Fibroblast of mammary gland (primary cell): ENCODE results near the gene ZFYVE16.

Experiments
- DNase-seq: peaks from one replicate; pipeline ENCODE4 v3.0.0-alpha.2; 2010; ENCODE audit warnings: low read depth
- H3K4me3 ChIP-seq: 2 replicates; pipeline ENCODE4 v1.5.1; 2011; ENCODE audit warnings: low read depth, mild to moderate bottlenecking, low read length, moderate library complexity; ENCODE audit not compliant: control insufficient read depth
- TF ChIP-seq, protein P1 (sequence below): conservative IDR thresholded peaks from 2 replicates; pipeline ENCODE4 v1.5.1; 2011; ENCODE audit warnings: low read depth, low read length, inconsistent platforms; ENCODE audit not compliant: control insufficient read depth, insufficient read depth

ZFYVE16 gene

GRCh38 chr5:80503641-80504040, 95.8 kb downstream of the ZFYVE16 start:
- DNase-seq, result no peak
- no peak overlapping the region for H3K4me3 ChIP-seq
- TF ChIP-seq, protein P1, sequence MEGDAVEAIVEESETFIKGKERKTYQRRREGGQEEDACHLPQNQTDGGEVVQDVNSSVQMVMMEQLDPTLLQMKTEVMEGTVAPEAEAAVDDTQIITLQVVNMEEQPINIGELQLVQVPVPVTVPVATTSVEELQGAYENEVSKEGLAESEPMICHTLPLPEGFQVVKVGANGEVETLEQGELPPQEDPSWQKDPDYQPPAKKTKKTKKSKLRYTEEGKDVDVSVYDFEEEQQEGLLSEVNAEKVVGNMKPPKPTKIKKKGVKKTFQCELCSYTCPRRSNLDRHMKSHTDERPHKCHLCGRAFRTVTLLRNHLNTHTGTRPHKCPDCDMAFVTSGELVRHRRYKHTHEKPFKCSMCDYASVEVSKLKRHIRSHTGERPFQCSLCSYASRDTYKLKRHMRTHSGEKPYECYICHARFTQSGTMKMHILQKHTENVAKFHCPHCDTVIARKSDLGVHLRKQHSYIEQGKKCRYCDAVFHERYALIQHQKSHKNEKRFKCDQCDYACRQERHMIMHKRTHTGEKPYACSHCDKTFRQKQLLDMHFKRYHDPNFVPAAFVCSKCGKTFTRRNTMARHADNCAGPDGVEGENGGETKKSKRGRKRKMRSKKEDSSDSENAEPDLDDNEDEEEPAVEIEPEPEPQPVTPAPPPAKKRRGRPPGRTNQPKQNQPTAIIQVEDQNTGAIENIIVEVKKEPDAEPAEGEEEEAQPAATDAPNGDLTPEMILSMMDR, result no peak

GRCh38 chr5:80504833-80505232, 97.0 kb downstream of the ZFYVE16 start:
- no peak for DNase-seq
- H3K4me3 ChIP-seq, result no peak overlapping the region
- TF ChIP-seq, protein P1, result no peak

DNA sequence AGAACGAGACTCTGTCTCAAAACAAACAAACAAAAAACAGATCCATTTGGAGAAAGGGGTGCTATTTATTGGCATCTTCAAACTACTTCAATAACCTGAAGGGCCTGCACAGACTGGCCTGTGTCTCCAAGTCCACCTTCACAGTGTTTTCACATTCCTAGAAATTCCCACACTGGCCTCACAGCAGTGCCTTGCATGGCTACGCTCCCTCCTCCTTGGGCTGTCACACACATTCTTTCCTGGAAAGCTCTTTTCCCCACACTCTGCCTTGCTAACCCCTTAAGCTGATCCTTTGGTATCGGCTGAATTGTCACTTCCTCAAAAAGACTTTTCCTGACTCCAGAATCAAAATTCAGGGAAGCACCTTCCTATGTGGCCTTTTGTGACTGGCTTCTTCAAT, 99.8 kb downstream of the ZFYVE16 start:
- H3K4me3 ChIP-seq, result no peak overlapping the region
- DNase-seq, result no peak
- TF ChIP-seq, protein P1, result no peak

GRCh38 chr5:80508844-80509243, 101.0 kb downstream of the ZFYVE16 start:
- TF ChIP-seq, protein P1, result no peak
- H3K4me3 ChIP-seq, result no peak overlapping the region

GRCh38 chr5:80509362-80509761, 101.5 kb downstream of the ZFYVE16 start:
- no peak for DNase-seq
- H3K4me3 ChIP-seq, result no peak overlapping the region
- TF ChIP-seq, protein P1, result no peak

More at GRCh38 chr5:80508844-80509243, 101.0 kb downstream of the ZFYVE16 start:
- no peak for DNase-seq

- TF ChIP-seq, protein P1, result no peak
- peak; percentile 82 for DNase-seq
- no peak overlapping the region for H3K4me3 ChIP-seq
Observed at GRCh38 chr5:80516826-80517225, 109.0 kb downstream of the ZFYVE16 start.
